Stimulated activated CD4-positive, alpha-beta T cell treated with anti-CD3 and anti-CD28 coated beads, Interleukin-4, amount 100 ng/mL, for 1 hour (primary cell): ENCODE results near the gene EHBP1L1.

Experiments
- DNase-seq: peaks from one replicate; pipeline ENCODE4 v3.0.0-alpha.2; 2020

EHBP1L1 gene

GRCh38 chr11:65578134-65578533 lies 2.3 kb downstream of the EHBP1L1 start:
- no peak for DNase-seq

GRCh38 chr11:65578667-65579066 lies 2.8 kb downstream of the EHBP1L1 start:
- no peak for DNase-seq

GRCh38 chr11:65579291-65579690 lies 3.4 kb downstream of the EHBP1L1 start:
- DNase-seq: no peak

- no peak for DNase-seq
These were observed 4.3 kb downstream of the EHBP1L1 start for GRCh38 chr11:65580031-65580692.

- no peak for DNase-seq
These were observed 4.9 kb downstream of the EHBP1L1 start for GRCh38 chr11:65580756-65581155.

GRCh38 chr11:65581928-65582327 lies 6.1 kb downstream of the EHBP1L1 start:
- no peak for DNase-seq

GRCh38 chr11:65583589-65583988 lies 7.7 kb downstream of the EHBP1L1 start:
- DNase-seq: no peak

GRCh38 chr11:65584106-65584505 lies 8.3 kb downstream of the EHBP1L1 start:
- DNase-seq: no peak

- DNase-seq: no peak
These were observed 8.9 kb downstream of the EHBP1L1 start for GRCh38 chr11:65584723-65585171.

GRCh38 chr11:65585396-65586246 lies 9.8 kb downstream of the EHBP1L1 start:
- no peak for DNase-seq

GRCh38 chr11:65586247-65586630 lies 10.4 kb downstream of the EHBP1L1 start:
- no peak for DNase-seq

GRCh38 chr11:65586676-65587075 lies 10.8 kb downstream of the EHBP1L1 start:
- no peak for DNase-seq

GRCh38 chr11:65588199-65589054 lies 12.6 kb downstream of the EHBP1L1 start:
- peak; percentile 72 for DNase-seq

GRCh38 chr11:65589444-65590239 lies 13.8 kb downstream of the EHBP1L1 start:
- DNase-seq: no peak

GRCh38 chr11:65590240-65590738 lies 14.4 kb downstream of the EHBP1L1 start:
- DNase-seq: no peak

GRCh38 chr11:65591939-65592857 lies 16.3 kb downstream of the EHBP1L1 start:
- no peak for DNase-seq

GRCh38 chr11:65592858-65593517 lies 17.1 kb downstream of the EHBP1L1 start:
- DNase-seq: no peak

- peak; percentile 50 for DNase-seq
These were observed 17.9 kb downstream of the EHBP1L1 start for GRCh38 chr11:65593518-65594414.

- DNase-seq: no peak
These were observed 19.3 kb downstream of the EHBP1L1 start for GRCh38 chr11:65595131-65595530.
